GM23338 (cell line): ENCODE measurements around the gene TGIF1.

ENCODE experiments used
- CTCF ChIP-seq, 2 experiments: fragments of 200-600 bp in 1 of 2; sonication (generic) in 1 of 2; conservative IDR thresholded peaks; 2 replicates each; pipeline versions ENCODE4 v1.5.1 to v1.6.1; 2016 to 2017; ENCODE audit warnings: antibody characterized with exemption in 2 of 2, low read depth in 2 of 2, mild to moderate bottlenecking in 2 of 2, moderate library complexity in 1 of 2
- ETS1 ChIP-seq: IDR thresholded peaks from 2 replicates; pipeline ENCODE4 v1.6.1; 2016; ENCODE audit warnings: antibody characterized with exemption
- EZH2 ChIP-seq: fragments of 200-600 bp; sonication (generic); IDR thresholded peaks from one replicate; pipeline ENCODE4 v1.8.0; 2017; ENCODE audit warnings: antibody characterized with exemption, mild to moderate bottlenecking, low read depth; ENCODE audit not compliant: unreplicated experiment
- EZH2phosphoT487 ChIP-seq: fragments of 200-600 bp; sonication (generic); IDR thresholded peaks from one replicate; pipeline ENCODE4 v1.8.1; 2018; ENCODE audit warnings: antibody characterized with exemption; ENCODE audit not compliant: unreplicated experiment
- POLR2AphosphoS5 ChIP-seq: IDR thresholded peaks from 2 replicates; pipeline ENCODE4 v1.6.1; 2016; ENCODE audit warnings: antibody characterized with exemption, low read depth
- REST ChIP-seq: IDR thresholded peaks from one replicate; pipeline ENCODE4 v1.6.1; 2018; ENCODE audit warnings: antibody characterized with exemption; ENCODE audit not compliant: unreplicated experiment
- STAT1 ChIP-seq: IDR thresholded peaks from one replicate; pipeline ENCODE4 v1.6.1; 2016; ENCODE audit warnings: antibody characterized with exemption; ENCODE audit not compliant: unreplicated experiment
- ZNF114 ChIP-seq: fragments of 250-450 bp; sonication (Bioruptor Pico); IDR thresholded peaks from 2 replicates; pipeline ENCODE4 v1.5.0; 2020; ENCODE audit warnings: mild to moderate bottlenecking, moderate library complexity

DNA sequence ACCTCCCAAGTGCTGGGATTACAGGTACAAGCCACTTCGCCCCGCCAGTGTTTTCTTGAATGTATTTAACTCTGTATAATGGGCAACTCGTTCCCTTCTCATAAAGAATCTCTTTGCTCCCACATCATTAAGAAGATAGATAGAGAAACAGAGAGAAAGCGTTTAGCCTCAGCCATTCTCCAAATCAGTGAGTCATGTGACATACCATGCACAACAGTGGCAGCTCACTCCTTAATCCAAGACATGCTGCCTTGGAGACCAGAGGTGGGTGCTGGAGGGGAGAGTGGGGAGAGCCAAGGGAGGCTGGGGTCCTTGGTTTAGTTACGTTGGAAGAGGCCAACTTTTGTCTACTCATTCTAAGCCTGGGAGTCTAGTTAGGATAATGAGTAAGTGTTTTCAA is 54.7 kb downstream of the TGIF1 start:
- no peak for TF ChIP-seq CTCF (conservative IDR thresholded peaks at IDR 0.05; ENCODE audit: low read depth in 2 of 2)
- TF ChIP-seq ETS1, result no peak
- TF ChIP-seq EZH2, result no peak
- no peak for TF ChIP-seq POLR2AphosphoS5
- TF ChIP-seq STAT1, result no peak
- no peak for TF ChIP-seq EZH2phosphoT487
- no peak for TF ChIP-seq REST
- TF ChIP-seq ZNF114, result no peak
